UCSD-AML1 (cell line): ENCODE measurements around the gene GYS2.
A peak's percentile ranks its signal among the peaks of the same experiment; 100 is the strongest.

ENCODE experiments used
- DNase-seq: peaks from one replicate; lab custom pipeline; 2025; ENCODE audit not compliant: unreplicated experiment; lab: John Stamatoyannopoulos, UW

The GYS2 gene

GRCh38 chr12:21509768-21510167, 94.9 kb downstream of the GYS2 start:
- no peak for DNase-seq

- DNase-seq = no peak
Observed at GRCh38 chr12:21507849-21508248, 96.8 kb downstream of the GYS2 start.

GRCh38 chr12:21505888-21506287, 98.8 kb downstream of the GYS2 start:
- DNase-seq = no peak

- no peak for DNase-seq
Observed at GRCh38 chr12:21502872-21503271, 101.8 kb downstream of the GYS2 start.

GRCh38 chr12:21502164-21502496, 102.5 kb downstream of the GYS2 start:
- DNase-seq = peak; percentile 59

- peak; percentile 88 for DNase-seq
Observed at GRCh38 chr12:21501258-21502163, 103.1 kb downstream of the GYS2 start, which contains the start of the genes GOLT1B and RECQL. TSS of gene GOLT1B (plus strand) at chr12:21501789. CDS start at chr12:21501924, 135 bp downstream. TSS of gene RECQL (minus strand) at chr12:21501635. CDS start at chr12:21499570, 2,065 bp downstream.

GRCh38 chr12:21500786-21501257, 103.8 kb downstream of the GYS2 start:
- no peak for DNase-seq

- no peak for DNase-seq
Observed at GRCh38 chr12:21499765-21500164, 104.9 kb downstream of the GYS2 start.
